ENCODE data around the gene CPZ. TPM values are rescaled to one million over a fixed set of nuclear protein-coding genes. Genes with fewer than 3 reads are reported as not detected.

Gene CPZ
- 2.9 TPM for total RNA-seq

DNA sequence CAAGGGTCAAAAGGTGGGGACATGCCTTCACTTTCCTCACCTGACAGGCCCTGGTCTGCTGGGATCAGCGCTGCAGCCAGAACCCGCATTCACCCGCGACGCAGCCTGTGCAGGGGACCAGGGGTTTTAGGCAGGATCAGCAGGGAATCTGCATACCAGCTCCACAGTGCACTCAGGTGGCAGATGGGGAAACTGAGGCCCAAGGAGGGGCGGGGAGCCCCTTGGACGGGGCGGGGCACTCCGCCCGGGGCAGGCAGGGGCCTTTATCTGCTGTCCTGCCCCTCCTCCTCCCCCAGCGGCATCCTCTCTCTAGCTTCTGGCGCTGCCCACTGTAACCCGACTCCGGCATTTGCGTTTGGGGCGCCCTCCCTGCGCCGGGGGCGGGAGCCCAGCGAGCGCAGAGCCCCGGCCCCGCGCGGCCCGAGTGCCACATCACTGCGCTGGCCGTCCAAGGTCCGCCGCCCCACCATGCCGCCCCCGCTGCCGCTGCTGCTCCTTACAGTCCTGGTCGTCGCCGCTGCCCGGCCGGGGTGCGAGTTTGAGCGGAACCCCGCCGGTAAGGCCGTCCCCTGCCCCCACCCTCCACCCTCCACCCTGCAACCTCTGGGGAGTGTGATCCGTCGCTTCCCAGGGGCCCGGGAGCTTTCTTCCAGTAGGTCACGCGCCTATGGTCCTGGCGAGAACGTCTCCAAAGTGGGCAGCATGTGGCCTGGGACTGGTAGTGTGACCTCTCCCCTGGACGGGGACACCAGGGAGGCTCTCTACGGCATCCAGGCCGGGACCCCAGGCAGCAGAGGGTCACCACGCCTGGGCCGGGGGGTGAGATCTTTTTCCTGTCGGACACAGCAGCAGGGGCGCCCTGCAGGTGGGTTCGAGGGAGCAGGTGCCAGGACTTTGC lies at the start of gene CPZ:
TSS of gene CPZ (plus strand) at position 400 of the 898 bp plus-strand sequence. CDS start at position 469, 69 bp downstream.
- FAIRE-seq (no peak), DNase-seq (ENCODE audit: low spot score in 2 of 2) (no peak)

DNA sequence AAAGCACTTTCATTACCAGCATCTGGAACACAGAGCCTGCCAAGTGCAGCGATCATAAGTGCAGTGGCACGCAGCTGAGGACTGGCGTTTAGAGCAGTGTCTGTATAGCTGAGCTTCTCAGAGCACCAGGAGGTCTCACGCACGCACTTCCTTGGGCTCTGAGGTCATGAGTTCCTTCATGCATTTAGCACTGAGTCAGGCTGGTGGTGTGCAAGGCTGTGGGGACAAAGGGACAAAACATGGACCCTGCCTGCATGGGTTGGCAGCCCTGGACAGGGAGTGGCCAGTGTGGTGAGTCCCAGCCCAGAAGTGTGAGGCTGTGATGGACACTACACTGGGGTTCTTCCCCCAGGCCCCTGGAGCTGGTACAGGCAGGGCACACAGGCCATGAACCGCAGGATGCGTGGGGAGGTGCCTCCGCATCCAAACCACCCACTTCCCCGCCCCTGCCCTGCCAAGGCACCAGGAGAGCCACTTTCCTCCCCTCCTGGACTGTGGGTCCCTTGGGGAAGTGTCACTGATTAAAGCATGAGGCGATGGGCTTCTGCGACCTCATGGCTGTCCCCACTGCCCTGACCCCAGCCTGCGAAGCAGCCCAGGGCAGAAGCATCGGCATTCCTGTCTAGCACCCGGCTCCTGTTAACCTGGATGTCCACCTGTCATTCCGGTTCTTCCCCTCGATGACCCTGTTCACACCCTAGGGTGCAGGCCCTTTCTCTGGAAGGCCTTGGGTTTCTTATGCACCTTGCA lies 49.6 kb upstream of the CPZ start:
- DNase-seq (ENCODE audit: low spot score in 2 of 2), result no peak
- no peak for FAIRE-seq

DNA sequence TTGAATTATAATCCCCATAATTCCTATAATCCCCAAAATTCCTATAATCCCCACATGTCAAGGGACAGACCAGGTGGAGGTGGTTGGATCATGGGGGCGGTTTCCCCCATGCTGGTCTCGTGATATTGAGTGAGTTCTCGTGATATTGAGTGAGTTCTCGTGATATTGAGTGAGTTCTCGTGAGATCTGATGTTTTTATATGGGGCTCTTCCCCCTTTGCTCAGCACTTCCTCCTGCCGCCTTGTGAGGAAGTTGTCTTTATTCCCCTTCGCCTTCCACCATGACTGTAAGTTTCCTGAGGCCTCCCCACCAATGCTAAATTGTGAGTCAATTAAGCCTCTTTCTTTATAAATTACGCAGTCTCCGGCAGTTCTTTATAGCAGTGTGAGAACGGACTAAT lies 48.9 kb upstream of the CPZ start:
- no peak for DNase-seq (ENCODE audit: low spot score in 2 of 2)
- FAIRE-seq, result no peak

DNA sequence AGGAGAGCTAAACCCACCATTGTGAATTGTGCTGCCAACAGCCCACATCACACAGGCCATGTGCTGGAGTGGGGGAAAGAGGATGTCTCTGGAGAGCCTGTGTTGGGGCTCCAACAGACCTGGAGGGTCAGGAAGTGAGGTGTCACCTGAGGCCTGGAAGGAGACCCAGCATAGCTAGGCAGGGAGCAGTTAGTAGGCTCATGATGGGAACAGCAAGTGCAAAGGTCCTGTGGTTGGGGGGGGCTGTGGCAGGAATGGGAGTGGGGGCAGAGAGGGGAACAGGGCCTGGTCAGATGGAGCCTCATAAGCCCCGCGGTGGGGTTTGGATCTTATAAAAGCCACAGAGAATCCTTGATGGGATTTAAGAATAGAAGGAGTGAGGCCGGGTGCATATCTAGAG lies 48.3 kb upstream of the CPZ start:
- FAIRE-seq (no peak), DNase-seq (ENCODE audit: low spot score in 2 of 2) (no peak)

DNA sequence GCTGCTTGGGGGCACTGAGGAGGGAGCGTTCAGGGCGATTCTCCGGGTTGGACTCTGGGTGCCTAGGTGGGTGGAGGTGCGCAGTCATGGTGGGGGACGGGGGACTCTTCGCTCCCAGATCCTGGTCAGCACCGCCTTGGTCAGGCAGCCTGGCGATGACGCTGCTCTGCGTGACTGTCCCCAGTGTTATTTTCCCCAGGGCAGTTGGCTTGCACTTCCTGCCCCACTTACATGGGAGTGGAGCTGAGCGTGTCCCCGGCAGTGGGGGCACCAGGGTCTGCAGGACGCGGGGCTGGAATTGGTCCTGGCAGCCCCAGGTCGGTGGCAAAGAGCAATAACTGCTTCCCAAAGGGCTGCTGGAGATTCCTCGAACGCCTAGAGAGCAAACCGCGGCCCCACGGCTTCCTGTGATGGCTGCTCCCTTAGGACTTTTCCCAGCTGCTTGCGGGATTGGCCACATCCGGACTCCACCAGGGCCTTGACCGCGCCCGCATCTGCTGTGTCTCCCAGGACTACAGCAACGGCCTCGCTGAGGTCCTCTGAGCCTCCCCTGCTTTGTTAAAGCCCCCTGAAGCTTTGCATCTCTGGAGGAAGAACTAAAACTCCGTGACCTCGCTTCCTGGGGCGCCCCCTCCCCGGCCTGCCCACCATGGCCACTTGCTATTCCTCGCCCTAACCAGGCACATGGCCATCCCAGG lies 47.7 kb upstream of the CPZ start:
- DNase-seq (ENCODE audit: low spot score in 2 of 2) (no peak), FAIRE-seq (no peak)

DNA sequence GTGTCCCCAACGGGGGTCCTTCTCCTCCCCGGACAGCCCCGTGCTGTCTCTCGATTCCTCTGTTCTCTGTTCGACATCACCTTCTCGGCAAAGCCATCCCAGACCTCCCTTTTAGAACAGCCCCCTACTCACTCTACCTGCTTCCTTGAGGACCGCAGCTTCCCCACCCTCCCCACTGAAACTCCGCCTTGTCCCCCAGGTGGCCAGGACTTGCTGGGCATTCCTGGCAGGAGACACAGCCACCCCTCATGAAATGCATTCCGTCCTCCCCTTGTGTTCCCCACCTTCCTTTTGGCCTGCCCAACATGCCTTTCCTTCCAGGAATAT lies 47.2 kb upstream of the CPZ start:
- FAIRE-seq, result no peak

DNA sequence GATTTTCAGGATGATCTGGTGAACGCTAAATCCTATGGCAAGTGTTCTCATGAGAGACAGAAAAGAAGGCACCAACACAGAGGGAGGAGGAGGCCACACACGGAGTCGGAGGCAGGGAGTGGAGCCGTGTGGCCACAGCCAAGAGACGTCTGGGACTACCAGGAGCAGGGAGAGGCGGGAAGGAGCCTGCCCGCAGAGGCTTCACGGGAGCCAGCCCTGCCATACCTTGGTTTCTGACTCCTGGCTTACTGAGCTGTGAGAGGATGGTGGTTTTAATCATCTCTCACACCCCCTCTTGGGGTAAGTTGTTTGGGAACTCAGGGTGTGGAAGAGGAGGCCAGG lies 45.8 kb upstream of the CPZ start:
- DNase-seq (ENCODE audit: low spot score in 2 of 2) (no peak), FAIRE-seq (no peak)

More for the DNA sequence above, 47.2 kb upstream of the CPZ start:
- no peak for DNase-seq (ENCODE audit: low spot score in 2 of 2)

DNA sequence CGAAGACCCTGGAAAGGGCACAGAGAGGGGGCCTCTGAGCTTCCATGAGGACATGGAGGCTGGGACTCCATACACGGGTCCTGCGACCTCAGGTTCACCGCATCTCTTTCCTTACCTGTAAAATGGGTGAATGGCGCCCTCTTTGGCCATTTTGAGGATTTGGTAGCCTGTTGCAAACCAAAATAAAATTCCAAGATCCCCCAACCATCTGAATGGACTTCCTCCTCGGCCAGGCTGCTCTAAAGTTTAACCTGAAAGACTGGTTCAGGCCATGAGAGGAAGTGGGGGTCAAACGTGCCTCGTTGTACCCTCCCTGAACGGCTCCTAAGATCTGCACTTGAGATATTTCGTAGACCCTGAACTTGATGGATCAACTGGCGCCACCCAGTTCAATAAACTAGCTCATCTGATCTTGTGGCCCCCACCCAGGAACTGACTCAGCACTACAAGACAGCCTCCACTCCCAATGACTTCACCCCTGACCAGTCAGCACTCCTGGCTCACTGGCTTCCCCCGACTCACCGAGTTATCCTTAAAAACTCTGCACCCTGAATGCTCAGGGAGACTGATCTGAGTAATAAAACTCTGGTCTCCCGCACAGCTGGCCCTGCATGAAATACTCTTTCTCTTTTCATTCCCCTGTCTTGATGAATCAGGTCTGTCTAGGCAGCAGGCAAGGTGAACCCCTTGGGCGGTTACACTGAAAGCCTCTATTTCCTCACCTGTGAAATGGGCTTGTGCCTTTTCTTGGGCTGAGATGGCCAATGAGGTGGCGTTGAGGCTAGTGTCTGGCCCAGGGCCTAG lies 45.3 kb upstream of the CPZ start:
- FAIRE-seq, result no peak

DNA sequence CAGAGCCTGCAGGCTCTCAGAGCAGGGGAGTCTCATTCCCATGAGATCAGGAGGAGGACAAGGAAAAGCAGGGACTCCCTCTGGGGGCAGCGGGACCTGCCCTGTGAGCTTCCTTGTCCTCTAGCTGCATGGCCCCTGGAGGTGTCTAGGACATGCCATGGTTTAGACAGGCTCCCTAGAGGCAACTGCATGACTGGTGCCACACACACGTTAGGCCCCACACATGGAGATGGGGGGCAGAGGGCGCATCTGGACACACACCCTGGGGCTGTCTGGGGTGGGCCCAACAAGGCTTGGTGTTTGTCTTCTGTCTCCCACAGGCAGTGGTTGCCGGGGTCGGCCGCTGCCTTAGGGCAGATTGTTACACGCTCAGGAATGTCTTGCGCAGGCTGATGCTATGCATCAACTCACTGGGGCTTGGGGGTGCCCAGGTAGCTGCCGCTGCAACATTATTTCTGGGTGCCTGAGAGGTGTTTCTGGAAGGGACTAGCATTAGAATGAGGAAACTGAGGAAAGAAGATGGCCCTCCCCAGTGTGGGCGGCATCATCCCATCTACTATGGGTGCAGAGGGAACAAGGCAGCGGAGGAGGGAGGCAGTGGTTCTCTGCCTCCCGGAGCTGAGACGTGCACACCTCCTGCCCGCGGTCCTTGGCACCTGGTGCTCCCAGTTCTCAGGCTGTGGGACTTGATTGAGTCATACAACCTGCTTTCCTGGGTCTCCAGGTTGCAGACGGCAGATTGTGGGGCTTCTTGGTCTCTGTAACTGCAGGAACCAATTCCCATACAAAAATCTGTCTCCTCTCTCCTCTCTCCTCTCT lies 44.4 kb upstream of the CPZ start:
- FAIRE-seq, result no peak
- no peak for DNase-seq (ENCODE audit: low spot score in 2 of 2)

More for the DNA sequence above, 45.3 kb upstream of the CPZ start:
- no peak for DNase-seq (ENCODE audit: low spot score in 2 of 2)

DNA sequence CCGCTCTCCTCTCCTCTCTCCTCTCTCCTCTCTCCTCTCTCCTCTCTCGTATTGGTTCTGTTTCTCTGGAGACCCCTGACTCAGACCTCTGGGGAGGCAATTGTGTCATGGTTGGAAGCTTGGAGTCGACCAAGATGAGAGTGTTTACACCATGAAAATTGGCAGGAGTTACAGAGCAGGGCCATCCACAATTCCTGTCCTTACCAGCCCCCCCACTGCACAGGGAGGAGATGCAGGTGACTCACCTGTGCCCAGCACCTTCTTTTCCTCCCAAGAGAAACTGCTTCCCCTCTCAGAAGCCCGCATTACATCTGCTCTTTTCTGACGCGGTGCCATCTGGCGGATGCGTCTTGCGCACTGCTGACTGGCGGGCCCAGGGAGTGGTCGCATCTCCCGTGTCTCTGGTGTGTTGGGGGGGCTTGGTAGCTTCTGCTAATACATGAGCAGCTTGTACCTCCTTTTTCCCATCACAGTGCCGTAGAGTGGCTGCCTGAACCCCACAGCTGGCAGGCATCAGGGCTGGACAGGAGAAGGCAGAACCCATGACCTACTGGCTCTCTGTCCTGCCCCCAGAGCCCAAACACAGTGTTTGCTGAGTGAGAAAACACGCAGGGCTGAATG lies 43.7 kb upstream of the CPZ start:
- FAIRE-seq (no peak), DNase-seq (ENCODE audit: low spot score in 2 of 2) (no peak)

DNA sequence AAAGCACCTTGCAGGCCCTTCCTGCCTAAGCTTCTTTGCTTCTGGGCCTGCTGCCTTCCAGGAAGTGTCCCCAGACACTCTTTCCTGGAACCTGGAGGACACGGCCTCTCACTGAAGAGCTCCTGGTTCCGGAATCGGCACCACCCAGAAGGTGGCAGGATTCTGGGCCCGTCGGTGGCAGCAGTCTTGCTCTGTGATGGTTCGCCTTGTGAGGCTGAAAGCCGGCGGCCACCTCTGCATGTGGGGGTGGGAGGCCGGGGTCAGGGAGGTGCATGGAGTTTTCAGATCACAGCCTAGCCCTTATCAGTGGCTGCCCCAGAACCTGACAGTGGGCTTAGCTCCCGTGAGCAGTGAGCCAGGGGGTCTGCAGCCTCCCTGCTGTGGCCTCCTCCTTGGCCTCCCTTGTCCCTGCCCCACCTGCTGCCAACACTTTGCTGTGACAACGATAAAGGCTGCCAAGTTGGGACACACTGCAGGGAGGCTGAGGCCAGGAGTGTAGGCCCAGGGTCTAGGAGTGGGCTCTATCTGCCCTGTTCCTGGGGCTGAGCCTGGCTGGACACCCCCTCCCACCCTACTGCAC lies 43.1 kb upstream of the CPZ start:
- FAIRE-seq (no peak), DNase-seq (ENCODE audit: low spot score in 2 of 2) (no peak)

DNA sequence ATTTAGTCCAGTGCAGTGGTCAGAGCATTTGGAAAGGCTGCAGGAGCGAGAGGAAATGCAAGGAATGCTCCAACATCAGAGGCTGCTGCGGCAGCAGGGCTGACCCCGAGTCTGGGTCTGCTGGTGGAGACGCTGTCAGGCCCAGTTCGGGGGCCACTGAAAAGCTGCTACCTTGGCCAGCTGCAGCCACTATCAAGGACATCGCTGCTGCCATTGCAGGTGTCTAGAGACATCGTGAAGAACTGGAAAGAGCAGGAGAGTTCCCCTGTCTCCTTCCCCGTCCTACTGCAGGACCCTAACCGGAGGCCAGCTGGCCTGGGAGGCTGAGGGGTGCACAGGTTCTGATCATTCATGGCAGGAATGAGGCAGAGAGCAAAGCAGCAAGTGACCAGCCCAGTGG lies 41.9 kb upstream of the CPZ start:
- no peak for FAIRE-seq

DNA sequence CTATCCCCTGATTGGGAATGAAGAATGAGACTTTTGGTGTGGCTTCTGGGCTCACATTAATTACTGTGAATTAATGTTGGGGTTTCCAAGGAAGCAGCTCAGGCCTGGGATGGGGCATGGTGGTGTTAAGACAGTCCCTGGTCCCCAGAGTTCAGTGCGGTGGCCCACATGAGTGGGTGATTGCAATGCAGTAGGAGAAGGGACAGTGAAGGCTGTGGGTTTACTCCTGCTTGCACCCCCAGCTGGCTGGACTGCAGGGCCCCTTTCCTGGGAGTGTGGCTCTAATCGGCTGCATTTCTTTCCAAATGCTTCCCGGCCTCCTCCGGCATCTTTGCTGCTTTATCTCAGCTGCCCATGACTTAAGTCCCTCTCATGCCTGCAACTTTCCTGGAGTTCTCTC lies 40.5 kb upstream of the CPZ start:
- no peak for FAIRE-seq
- no peak for DNase-seq (ENCODE audit: low spot score in 2 of 2)

More for the DNA sequence above, 41.9 kb upstream of the CPZ start:
- no peak for DNase-seq (ENCODE audit: low spot score in 2 of 2)

DNA sequence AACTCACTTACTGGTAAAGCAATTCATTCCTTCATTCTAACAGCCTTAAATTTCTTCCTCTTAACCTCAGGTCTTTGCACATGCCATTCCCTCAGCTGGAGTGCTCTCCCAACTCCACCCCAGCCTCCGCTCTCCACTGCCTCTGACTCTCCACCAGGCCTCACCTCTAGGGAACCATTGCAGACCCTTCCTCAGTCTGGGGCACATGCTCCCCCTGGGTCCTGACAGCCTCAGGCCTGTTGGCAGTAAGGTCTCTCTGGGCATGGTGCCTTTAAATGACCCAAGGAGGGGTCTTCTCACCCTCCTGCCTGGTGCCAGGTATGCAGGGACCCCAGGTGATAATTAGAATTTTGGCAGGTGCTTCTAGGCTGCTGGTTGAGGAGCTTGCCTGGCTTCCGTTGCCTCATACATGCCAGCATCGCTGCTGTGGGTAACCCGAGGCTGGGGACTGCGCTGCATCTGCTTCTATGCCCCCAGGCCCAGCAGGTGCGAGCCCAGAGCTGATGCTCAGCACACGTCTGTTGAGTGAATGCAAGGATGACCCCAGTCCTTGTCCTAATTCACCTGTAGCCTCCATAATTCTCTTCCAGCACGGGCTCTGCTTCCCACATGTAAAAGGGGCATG lies 39.9 kb upstream of the CPZ start:
- FAIRE-seq (no peak), DNase-seq (ENCODE audit: low spot score in 2 of 2) (no peak)

DNA sequence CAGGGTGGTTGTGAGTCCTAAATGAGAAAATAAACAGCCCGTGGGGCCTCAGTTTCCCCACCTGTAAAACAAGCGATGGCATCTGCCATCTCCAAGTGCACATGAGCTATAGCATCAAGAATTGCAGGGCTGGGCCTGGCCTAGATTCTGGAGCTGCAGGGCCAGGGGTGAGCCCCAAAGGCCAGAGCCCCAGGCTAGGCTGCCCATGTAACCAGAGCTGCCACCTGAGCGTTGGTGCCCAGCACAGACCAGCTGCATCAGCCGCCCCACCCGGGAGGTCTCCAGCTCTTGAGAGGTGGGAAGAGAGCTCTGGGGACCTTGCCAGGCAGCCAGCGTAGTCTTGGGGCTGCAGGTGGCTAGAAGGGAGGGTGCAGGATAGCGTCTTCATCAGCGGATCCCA lies 39.3 kb upstream of the CPZ start:
- FAIRE-seq (no peak), DNase-seq (ENCODE audit: low spot score in 2 of 2) (no peak)

DNA sequence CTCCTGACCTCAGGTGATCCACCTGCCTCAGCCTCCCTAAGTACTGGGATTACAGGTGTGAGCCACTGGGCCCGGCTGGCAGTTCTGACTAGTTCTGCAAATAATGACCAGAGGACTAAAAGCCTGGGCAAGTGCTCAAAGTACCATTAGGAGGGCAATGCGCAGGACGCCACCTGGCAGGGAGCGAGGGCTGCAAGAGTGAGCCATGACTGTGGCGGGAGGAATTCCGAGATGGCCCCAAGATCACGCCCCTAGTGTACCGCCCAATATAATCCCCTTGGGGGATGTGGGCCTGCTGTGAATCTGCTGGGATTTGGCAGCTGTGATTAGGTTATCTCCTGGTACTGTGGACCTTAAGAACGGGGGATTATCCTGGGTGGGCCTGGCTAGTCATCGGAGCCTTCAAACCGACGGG lies 38.6 kb upstream of the CPZ start:
- DNase-seq (ENCODE audit: low spot score in 2 of 2), result no peak
- FAIRE-seq, result no peak

DNA sequence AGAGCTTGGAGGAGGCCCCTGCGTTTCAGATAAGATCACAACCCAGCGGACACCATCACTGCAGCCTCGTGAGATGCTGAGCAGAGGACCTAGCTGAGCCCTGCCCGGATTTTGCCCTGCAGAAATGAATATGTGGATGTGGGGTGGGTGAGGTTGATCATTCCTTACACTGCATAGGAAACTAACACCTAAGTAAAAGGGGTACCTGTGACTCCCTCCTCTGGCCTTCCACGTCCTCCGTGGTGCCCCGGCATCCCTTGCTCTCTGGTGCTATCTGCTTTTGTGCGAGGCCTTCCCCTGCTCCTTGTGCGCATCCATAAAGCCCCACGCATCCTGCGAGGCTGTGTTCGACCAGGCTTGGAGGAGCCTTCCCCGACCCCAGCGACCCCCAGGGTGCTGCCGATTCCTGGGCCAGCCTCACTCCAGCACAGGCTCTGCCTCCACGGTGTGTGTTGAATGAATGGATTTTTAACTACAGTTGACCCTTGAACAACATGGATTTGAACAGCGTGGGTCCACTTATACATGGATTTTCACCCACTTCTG lies 37.9 kb upstream of the CPZ start:
- FAIRE-seq, result no peak
- no peak for DNase-seq (ENCODE audit: low spot score in 2 of 2)

DNA sequence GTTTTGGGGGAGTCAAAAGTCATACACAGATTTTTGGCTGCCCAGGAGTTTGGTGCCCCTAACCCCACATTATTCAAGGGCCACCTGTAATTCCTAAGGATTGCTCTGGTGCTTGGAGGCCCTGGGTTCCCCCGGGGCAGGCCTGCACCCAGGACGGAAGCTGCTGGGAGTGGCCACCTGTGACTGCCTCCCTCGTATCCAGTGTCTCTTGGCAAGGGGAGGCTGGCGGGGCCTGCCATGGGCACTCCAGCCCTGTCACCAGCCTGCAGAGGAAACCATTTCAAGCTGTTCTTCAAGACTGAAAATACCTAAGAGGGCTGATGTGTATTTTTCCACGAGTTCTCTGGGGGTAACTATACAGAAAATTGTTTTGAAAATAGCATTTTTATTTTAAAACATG lies 36.8 kb upstream of the CPZ start:
- no peak for FAIRE-seq
- DNase-seq (ENCODE audit: low spot score in 2 of 2), result no peak

All from frontal cortex (tissue), 4 donors.